ENCODE results near the gene ADCY3. TPM values are rescaled to one million over a fixed set of nuclear protein-coding genes. Genes with fewer than 3 reads are reported as not detected.

The ADCY3 gene
- total RNA-seq, 2 experiments from 2014 or later, result 52.9 to 62.7 TPM

DNA sequence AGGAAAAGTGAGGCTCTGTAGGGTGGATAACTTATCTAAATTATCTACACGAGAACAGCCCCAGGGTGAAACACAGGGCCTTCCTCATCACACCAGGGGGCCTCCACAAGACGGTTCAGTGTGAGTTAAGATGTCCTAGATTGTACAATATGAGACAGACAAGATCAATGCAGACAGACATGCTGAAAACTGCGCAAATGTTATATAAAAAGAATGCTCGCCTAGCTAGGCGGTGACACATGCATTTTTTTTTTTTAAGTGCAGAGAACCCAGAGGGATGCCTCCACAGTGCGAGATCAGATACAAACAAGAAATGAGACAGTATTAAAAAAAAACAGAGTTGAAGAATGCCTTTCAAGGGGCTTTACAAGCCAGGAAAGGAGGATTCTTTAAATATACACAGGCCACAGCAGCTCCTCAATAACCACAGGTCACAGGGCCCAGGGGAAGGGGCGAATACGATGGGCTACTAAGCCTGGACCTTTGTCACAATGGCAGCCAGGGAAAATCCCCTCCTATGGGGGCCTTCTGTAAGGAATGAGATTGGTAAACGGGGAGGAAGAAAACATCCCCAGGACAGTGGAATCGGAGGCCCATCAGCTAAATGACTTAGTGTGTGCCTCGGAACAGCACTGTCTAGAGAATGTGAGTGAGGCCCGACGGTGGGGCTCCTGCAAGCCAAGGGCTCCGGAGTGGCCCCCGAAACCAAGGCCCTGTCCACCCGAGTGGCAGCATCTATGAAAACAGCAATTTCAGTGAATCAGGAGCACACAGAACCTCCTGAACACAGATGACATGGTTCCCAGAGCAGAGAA is 48.9 kb downstream of the ADCY3 start:
- ATAC-seq (no peak), DNase-seq (no peak)
- Mint-ChIP-seq H3K27me3 (ENCODE audit: low read depth) (no peaks in the 10 kb centered on the region), H3K4me3 (no peak overlapping the region), H3K27ac (no peak overlapping the region), H3K36me3 (ENCODE audit: low read depth) (peaks cover 14% of the 10 kb centered on the region), H3K4me1 (ENCODE audit: low read depth) (peaks cover 2% of the 10 kb centered on the region), H3K9me3 (ENCODE audit: insufficient read depth) (no peaks in the 10 kb centered on the region)
- POLR2A ChIA-PET, result no interaction called here
- CTCF ChIA-PET, result no interaction called here

DNA sequence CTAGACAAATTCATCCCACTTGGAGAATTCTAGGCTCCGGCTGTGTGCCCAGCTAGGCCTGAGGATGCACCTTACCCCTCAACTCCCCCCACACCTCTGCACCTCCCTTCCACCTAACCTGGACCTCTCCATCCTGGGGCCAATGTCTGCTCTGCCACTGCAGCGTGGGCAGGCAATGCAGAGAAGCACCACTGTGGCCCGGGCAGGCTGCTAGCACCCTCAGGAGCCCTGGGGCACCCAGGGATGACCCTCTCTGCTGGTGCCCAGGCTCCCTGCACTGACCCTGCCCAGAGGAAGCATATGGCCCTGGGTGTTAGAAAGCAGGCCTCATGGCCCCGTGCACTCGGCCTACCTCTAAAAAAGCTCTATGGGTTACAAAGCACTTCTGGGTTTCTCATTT is 49.6 kb downstream of the ADCY3 start:
- peaks cover 2% of the 10 kb centered on the region for H3K4me1 Mint-ChIP-seq (ENCODE audit: low read depth)

DNA sequence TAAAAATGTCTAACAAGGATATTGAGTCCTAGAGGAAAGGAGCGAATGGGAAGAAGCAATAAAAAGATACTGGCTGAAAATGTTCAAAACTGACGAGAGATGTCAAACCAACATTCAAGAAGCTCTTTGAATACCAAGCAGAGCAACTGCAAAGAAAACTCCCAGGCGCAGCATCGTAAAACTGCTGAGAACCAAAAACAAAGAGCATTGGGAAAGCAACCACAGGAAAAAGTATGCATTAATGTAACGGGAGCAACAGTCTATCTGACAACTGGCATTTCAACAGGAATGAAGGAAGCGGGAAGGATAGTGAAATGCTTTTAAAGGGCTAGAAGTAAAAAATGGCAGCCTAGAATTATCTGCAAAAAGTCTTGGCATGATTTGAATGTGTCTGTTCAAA is 53.1 kb downstream of the ADCY3 start:
- Mint-ChIP-seq H3K36me3 (ENCODE audit: low read depth) (peaks cover 14% of the 10 kb centered on the region), H3K9me3 (ENCODE audit: insufficient read depth) (no peaks in the 10 kb centered on the region), H3K27ac (no peak overlapping the region), H3K4me3 (no peak overlapping the region), H3K27me3 (ENCODE audit: low read depth) (no peaks in the 10 kb centered on the region), H3K4me1 (ENCODE audit: low read depth) (peaks cover 2% of the 10 kb centered on the region)
- ChIA-PET POLR2A (no interaction called here), CTCF (interaction anchor here (0.6 kb wide), 1 partner anchor 204 kb away, joined by 3 read pairs; no protein-coding TSS in a partner anchor)
- ATAC-seq (no peak), DNase-seq (no peak)

More for the DNA sequence above, 49.6 kb downstream of the ADCY3 start:
- H3K27me3 Mint-ChIP-seq (ENCODE audit: low read depth), result no peaks in the 10 kb centered on the region
- no peak overlapping the region for H3K4me3 Mint-ChIP-seq
- ChIA-PET POLR2A (no interaction called here), CTCF (no interaction called here)
- no peak for DNase-seq
- H3K9me3 Mint-ChIP-seq (ENCODE audit: insufficient read depth), result no peaks in the 10 kb centered on the region
- peaks cover 14% of the 10 kb centered on the region for H3K36me3 Mint-ChIP-seq (ENCODE audit: low read depth)
- no peak for ATAC-seq
- no peak overlapping the region for H3K27ac Mint-ChIP-seq

DNA sequence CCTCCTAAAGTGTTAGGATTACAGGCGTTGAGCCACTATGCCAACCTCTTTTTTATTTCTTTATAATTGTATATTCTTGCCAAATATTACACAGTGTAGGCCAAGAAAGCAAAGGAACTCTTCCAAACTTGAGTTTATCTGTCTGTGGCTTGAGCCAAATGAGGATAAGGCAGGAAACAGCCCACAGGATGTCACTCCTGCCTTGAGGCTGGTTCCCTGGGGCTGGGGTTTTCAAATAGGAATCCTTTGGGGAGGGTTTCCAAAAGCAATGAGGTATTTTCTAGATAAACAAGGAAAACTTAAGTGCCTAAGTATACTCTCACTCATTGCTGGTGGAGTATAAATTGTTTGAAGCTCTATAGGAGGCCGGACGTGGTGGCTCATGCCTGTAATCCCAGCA is 56.4 kb downstream of the ADCY3 start:
- Mint-ChIP-seq H3K4me3 (no peak overlapping the region), H3K27ac (no peak overlapping the region), H3K4me1 (ENCODE audit: low read depth) (peaks cover 2% of the 10 kb centered on the region), H3K9me3 (ENCODE audit: insufficient read depth) (no peaks in the 10 kb centered on the region), H3K27me3 (ENCODE audit: low read depth) (no peaks in the 10 kb centered on the region), H3K36me3 (ENCODE audit: low read depth) (peaks cover 4% of the 10 kb centered on the region)
- ATAC-seq (no peak), DNase-seq (no peak)
- CTCF ChIA-PET, result no interaction called here
- POLR2A ChIA-PET, result no interaction called here

DNA sequence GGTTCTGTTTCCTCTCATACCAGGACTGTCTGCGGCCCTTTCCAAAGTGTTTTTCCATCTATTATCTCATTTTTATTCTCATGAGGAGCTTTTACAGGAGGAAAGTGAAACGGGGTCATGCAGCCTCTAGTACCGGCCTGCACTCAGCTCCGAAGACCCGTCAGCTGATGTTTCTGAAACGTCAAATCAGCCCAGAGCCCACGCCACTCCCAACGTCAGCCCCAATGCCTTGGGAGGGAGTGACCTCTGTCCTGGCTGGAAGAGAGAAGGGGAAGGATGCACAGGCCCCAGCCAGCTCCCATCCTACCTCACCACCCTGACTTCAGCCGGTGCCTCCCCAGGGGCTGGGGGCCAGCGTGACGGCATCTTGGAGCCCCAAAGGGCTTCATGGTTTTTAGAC is 58.5 kb downstream of the ADCY3 start:
- Mint-ChIP-seq H3K4me1 (ENCODE audit: low read depth) (no peaks in the 10 kb centered on the region), H3K9me3 (ENCODE audit: insufficient read depth) (no peaks in the 10 kb centered on the region), H3K27ac (no peak overlapping the region), H3K36me3 (ENCODE audit: low read depth) (peaks cover 3% of the 10 kb centered on the region), H3K27me3 (ENCODE audit: low read depth) (no peaks in the 10 kb centered on the region), H3K4me3 (no peak overlapping the region)
- ChIA-PET POLR2A (no interaction called here), CTCF (no interaction called here)
- no peak for DNase-seq
- ATAC-seq, result no peak

DNA sequence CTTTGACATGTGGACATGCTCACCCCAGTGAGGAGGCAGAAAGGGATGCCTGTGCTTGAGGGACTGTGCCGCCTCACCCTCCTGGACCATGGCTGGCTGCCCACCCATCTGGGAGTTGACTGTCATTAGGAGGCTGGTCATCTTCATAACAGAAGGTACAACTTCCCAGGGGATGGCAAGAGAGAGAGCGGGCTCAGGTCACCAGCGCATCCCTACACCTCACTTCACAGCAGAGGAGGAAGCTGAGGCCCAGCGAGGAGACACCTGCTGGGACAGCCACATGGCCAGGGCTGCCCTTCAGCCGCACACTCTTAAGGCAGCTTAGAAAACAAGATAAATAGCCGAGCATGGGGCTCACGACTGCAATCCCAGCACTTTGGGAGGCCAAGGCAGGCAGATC is 59.4 kb downstream of the ADCY3 start:
- ChIA-PET POLR2A (no interaction called here), CTCF (no interaction called here)
- DNase-seq (no peak), ATAC-seq (no peak)
- no peaks in the 10 kb centered on the region for H3K27me3 Mint-ChIP-seq (ENCODE audit: low read depth)
- H3K9me3 Mint-ChIP-seq (ENCODE audit: insufficient read depth), result no peaks in the 10 kb centered on the region
- H3K36me3 Mint-ChIP-seq (ENCODE audit: low read depth), result peaks cover 3% of the 10 kb centered on the region
- H3K4me3 Mint-ChIP-seq, result no peak overlapping the region
- no peak overlapping the region for H3K27ac Mint-ChIP-seq
- H3K4me1 Mint-ChIP-seq (ENCODE audit: low read depth), result no peaks in the 10 kb centered on the region

DNA sequence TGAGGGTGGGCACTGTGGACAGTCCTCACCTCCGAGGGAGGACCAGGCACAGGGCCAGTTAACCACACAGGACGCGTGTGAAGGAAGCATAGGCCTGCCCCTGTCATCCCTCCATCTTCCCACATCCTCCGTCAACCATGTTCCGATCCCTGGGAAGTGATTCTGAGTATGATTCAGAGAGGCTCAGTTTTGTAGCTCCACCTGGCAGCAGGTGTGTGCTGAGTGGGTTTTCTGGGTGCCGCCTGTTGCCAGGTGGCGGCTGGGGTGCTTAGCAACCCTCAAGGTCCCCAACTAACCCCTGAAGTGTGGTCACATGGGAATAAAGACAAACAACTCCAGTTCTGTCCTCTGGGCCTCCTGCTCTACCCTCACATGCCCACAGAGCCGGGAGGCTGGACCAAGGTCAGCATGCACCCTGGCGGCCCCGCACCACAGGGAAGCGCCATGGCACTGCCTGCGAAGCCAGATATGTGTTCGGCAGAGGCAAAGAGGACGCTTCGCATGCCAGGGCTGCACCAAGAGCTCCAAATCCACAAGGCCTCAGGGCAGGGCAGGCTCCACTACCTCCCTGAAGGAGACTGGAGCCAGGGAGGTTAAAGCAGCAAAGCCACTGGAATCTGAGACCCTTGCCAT is 60.0 kb downstream of the ADCY3 start:
- H3K9me3 Mint-ChIP-seq (ENCODE audit: insufficient read depth), result no peaks in the 10 kb centered on the region
- ATAC-seq (no peak), DNase-seq (no peak)
- no peaks in the 10 kb centered on the region for H3K4me1 Mint-ChIP-seq (ENCODE audit: low read depth)
- CTCF ChIA-PET, result no interaction called here
- H3K27ac Mint-ChIP-seq, result no peak overlapping the region
- no peak overlapping the region for H3K4me3 Mint-ChIP-seq
- POLR2A ChIA-PET, result no interaction called here
- H3K36me3 Mint-ChIP-seq (ENCODE audit: low read depth), result peaks cover 3% of the 10 kb centered on the region
- no peaks in the 10 kb centered on the region for H3K27me3 Mint-ChIP-seq (ENCODE audit: low read depth)

DNA sequence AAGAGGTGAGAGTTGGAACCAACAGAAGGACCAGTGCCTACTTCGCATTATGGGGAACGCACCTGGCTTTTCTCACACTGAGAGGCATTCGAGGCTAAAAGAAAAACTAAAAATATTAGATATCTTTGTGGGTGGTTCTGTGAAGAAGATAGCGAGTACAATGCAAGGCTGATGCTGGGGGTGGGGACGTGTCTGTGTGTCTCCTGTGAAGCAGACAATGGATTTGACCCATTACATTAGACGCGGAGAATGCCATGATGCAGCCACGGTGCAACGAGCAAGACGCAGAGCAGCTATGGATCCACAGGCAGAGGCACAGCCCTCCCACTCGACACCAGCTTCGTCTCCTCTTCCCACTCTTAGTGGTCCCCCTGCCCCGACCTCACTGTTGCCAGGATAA is 61.0 kb downstream of the ADCY3 start:
- Mint-ChIP-seq H3K4me3 (no peak overlapping the region), H3K27ac (no peak overlapping the region), H3K27me3 (ENCODE audit: low read depth) (no peaks in the 10 kb centered on the region), H3K9me3 (ENCODE audit: insufficient read depth) (no peaks in the 10 kb centered on the region), H3K4me1 (ENCODE audit: low read depth) (peaks cover 2% of the 10 kb centered on the region), H3K36me3 (ENCODE audit: low read depth) (peaks cover 3% of the 10 kb centered on the region)
- ChIA-PET POLR2A (no interaction called here), CTCF (no interaction called here)
- ATAC-seq (no peak), DNase-seq (no peak)

DNA sequence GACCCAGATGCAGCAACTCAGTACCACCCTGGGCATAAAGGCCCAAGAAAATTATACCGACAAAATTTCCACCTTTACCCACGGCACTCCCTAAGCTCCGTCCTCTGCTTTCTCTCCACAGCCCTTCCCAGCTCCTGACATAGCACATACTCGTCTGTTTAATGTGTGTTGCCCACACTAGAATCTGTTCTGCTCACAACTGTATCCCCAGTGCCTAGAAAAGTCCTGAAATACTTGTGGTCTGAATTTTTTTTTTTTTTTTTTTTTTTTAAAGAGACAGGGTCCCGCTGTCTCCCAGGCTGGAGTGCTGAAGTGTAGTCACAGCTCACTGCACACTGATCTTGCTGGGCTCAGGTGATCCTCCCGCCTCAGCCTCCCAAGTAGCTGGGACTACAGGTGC is 62.3 kb downstream of the ADCY3 start:
- no peak for DNase-seq
- Mint-ChIP-seq H3K9me3 (ENCODE audit: insufficient read depth) (no peaks in the 10 kb centered on the region), H3K27ac (no peak overlapping the region), H3K4me3 (no peak overlapping the region), H3K4me1 (ENCODE audit: low read depth) (peaks cover 2% of the 10 kb centered on the region), H3K27me3 (ENCODE audit: low read depth) (no peaks in the 10 kb centered on the region), H3K36me3 (ENCODE audit: low read depth) (peaks cover 3% of the 10 kb centered on the region)
- ChIA-PET POLR2A (no interaction called here), CTCF (interaction anchor here (1.0 kb wide), 1 partner anchor 30 kb away, joined by 3 read pairs; no protein-coding TSS in a partner anchor)
- ATAC-seq, result no peak

DNA sequence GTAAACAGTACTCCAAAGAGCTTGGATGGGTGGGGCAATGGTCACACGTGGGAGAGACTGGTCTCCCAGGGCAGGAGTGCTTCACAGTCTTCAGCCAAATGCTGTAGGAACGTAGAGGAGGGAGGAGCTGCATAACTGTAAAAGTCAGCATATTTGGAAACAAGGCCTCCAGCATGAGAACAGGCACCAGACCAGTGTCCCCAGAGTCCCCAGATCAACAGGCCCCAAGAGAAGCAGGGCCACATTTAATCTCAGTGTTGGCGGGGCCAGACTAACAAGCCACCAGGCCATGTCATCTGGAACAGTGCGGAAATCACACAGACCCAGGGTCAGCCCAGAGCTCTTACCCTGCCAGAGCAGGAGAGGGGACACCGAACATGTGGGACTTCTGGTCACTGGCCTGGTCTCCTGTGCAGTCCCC is 63.2 kb downstream of the ADCY3 start:
- Mint-ChIP-seq H3K36me3 (ENCODE audit: low read depth) (peaks cover 3% of the 10 kb centered on the region), H3K4me1 (ENCODE audit: low read depth) (peaks cover 2% of the 10 kb centered on the region), H3K9me3 (ENCODE audit: insufficient read depth) (no peaks in the 10 kb centered on the region), H3K4me3 (no peak overlapping the region), H3K27me3 (ENCODE audit: low read depth) (no peaks in the 10 kb centered on the region), H3K27ac (no peak overlapping the region)
- ATAC-seq (no peak), DNase-seq (no peak)
- CTCF ChIA-PET, result interaction anchor here (1.0 kb wide), 1 partner anchor 29 kb away, joined by 3 read pairs; no protein-coding TSS in a partner anchor
- POLR2A ChIA-PET, result no interaction called here

DNA sequence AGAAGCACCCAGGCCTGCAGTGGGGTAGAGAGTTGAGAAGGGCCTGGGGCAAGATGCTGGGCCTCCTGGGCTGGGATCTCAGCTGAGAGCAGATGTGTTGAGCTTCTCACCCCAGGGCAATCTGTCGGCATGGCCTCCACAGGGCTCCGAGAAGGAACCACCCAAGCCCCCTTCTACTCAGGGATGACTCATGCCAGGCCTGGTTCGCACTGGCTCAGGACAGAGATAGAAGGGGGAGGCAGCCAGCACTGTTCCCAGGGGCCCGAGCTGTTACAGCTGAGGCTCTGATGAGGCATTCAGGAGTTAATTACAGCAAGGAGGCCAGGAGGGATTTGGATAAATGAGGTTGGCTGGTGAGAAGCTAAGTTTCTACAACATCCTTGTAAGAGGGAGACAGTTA is 64.3 kb downstream of the ADCY3 start:
- Mint-ChIP-seq H3K27me3 (ENCODE audit: low read depth) (no peaks in the 10 kb centered on the region), H3K9me3 (ENCODE audit: insufficient read depth) (no peaks in the 10 kb centered on the region), H3K36me3 (ENCODE audit: low read depth) (peaks cover 3% of the 10 kb centered on the region), H3K27ac (no peak overlapping the region), H3K4me3 (no peak overlapping the region), H3K4me1 (ENCODE audit: low read depth) (peaks cover 2% of the 10 kb centered on the region)
- ChIA-PET POLR2A (no interaction called here), CTCF (no interaction called here)
- DNase-seq (no peak), ATAC-seq (no peak)

DNA sequence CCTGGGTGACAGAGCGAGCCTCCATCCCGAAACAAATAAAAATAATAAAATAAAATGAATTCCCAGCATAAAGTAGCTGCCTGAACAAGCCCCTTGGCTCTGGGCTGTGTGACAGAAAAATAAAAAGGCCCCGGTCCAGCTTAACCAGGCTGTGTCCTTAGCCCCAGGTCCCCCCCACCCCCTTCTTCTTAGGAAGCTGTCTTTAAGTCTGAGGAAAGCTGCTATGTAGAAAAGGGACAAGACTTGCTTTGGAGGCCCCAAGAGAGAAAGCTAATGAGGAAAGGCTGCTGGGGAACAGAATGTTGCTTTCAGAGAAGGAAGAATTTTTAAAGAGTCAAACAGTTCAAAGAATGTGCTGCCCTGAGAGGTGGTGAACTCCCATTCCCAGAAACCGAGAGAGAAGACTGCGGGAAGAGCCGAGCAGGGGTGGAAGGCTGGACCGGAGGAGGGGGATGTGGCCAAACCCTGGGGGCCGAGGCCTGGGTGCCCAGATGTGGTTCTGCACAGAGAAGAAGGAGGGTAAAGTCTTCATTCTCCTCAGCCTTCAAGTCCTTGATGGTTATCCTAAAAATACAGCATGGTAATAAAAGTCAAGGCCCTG is 64.9 kb downstream of the ADCY3 start:
- ChIA-PET CTCF (no interaction called here), POLR2A (no interaction called here)
- no peak overlapping the region for H3K27ac Mint-ChIP-seq
- no peaks in the 10 kb centered on the region for H3K9me3 Mint-ChIP-seq (ENCODE audit: insufficient read depth)
- ATAC-seq, result no peak
- H3K4me1 Mint-ChIP-seq (ENCODE audit: low read depth), result peaks cover 2% of the 10 kb centered on the region
- DNase-seq, result no peak
- H3K36me3 Mint-ChIP-seq (ENCODE audit: low read depth), result peaks cover 3% of the 10 kb centered on the region
- no peak overlapping the region for H3K4me3 Mint-ChIP-seq
- H3K27me3 Mint-ChIP-seq (ENCODE audit: low read depth), result no peaks in the 10 kb centered on the region
